ENCODE measurements around the gene SDF4. TPM values are rescaled to one million over a fixed set of nuclear protein-coding genes. Genes with fewer than 3 reads are reported as not detected.
A peak's percentile ranks its signal among the peaks of the same experiment; 100 is the strongest.
"Not testable (repeated sequence)": the region's sequence is repeated elsewhere in the genome, so short reads cannot be mapped to it uniquely, and the experiment has no call there.

SDF4 gene
- total RNA-seq, 2 experiments from 2014 or later: 108 to 128 TPM

- Mint-ChIP-seq H3K4me3 (no peak overlapping the region), H3K27me3 (peaks cover 5% of the 10 kb centered on the region), H3K36me3 (ENCODE audit: low read depth) (no peaks in the 10 kb centered on the region), H3K9me3 (ENCODE audit: low read depth) (no peaks in the 10 kb centered on the region), H3K4me1 (peaks cover 7% of the 10 kb centered on the region), H3K27ac (no peak overlapping the region)
- DNase-seq: no peak
- intact Hi-C loops (cut with DNase I, micrococcal nuclease): no loop called here
- POLR2A ChIA-PET: no interaction called here
- CTCF ChIA-PET: interaction anchor here (1.0 kb wide), 1 partner anchor 17 kb away, joined by 4 read pairs; no protein-coding TSS in a partner anchor
- no peak for ATAC-seq
Observed at GRCh38 chr1:1178794-1179331, 52.9 kb downstream of the SDF4 start.

- Mint-ChIP-seq H3K9me3 (ENCODE audit: low read depth) (no peaks in the 10 kb centered on the region), H3K27ac (no peak overlapping the region), H3K4me1 (peaks cover 13% of the 10 kb centered on the region), H3K4me3 (no peak overlapping the region), H3K27me3 (peaks cover 3% of the 10 kb centered on the region), H3K36me3 (ENCODE audit: low read depth) (no peaks in the 10 kb centered on the region)
- DNase-seq: no peak
- ChIA-PET CTCF (no interaction called here), POLR2A (no interaction called here)
- intact Hi-C loops (cut with DNase I, micrococcal nuclease): no loop called here
- no peak for ATAC-seq
Observed at GRCh38 chr1:1177452-1178206, 54.2 kb downstream of the SDF4 start.

GRCh38 chr1:1176931-1177330 is 54.9 kb downstream of the SDF4 start:
- H3K4me3 Mint-ChIP-seq: no peak overlapping the region
- no peak for ATAC-seq
- H3K27ac Mint-ChIP-seq: no peak overlapping the region
- H3K36me3 Mint-ChIP-seq (ENCODE audit: low read depth): no peaks in the 10 kb centered on the region
- ChIA-PET CTCF (no interaction called here), POLR2A (no interaction called here)
- peaks cover 18% of the 10 kb centered on the region for H3K4me1 Mint-ChIP-seq
- H3K27me3 Mint-ChIP-seq: peaks cover 3% of the 10 kb centered on the region
- H3K9me3 Mint-ChIP-seq (ENCODE audit: low read depth): no peaks in the 10 kb centered on the region
- intact Hi-C loops (cut with DNase I, micrococcal nuclease): no loop called here
- DNase-seq: no peak

GRCh38 chr1:1176063-1176761 is 55.6 kb downstream of the SDF4 start:
- H3K4me3 Mint-ChIP-seq; DNase-seq; ATAC-seq; H3K36me3 Mint-ChIP-seq (ENCODE audit: low read depth); H3K27ac Mint-ChIP-seq; CTCF ChIA-PET; POLR2A ChIA-PET; H3K27me3 Mint-ChIP-seq; H3K9me3 Mint-ChIP-seq (ENCODE audit: low read depth); intact Hi-C loops (cut with DNase I, micrococcal nuclease): not testable (repeated sequence)
- H3K4me1 Mint-ChIP-seq: peaks cover 19% of the 10 kb centered on the region

- ChIA-PET POLR2A (no interaction called here), CTCF (interaction anchor here (0.6 kb wide), 1 partner anchor 59 kb away, joined by 4 read pairs; the partner anchor contains the start of gene C1orf159)
- H3K4me1 Mint-ChIP-seq: peaks cover 19% of the 10 kb centered on the region
- H3K27ac Mint-ChIP-seq: no peak overlapping the region
- ATAC-seq: no peak
- no peak overlapping the region for H3K4me3 Mint-ChIP-seq
- no peaks in the 10 kb centered on the region for H3K36me3 Mint-ChIP-seq (ENCODE audit: low read depth)
- peaks cover 3% of the 10 kb centered on the region for H3K27me3 Mint-ChIP-seq
- DNase-seq: no peak
- intact Hi-C loops (cut with DNase I, micrococcal nuclease): no loop called here
- H3K9me3 Mint-ChIP-seq (ENCODE audit: low read depth): no peaks in the 10 kb centered on the region
Observed at GRCh38 chr1:1175221-1176062, 56.4 kb downstream of the SDF4 start.

GRCh38 chr1:1173793-1174415 is 57.9 kb downstream of the SDF4 start, which contains the start of gene TTLL10:
Gene TTLL10 (plus strand): TSS chr1:1173880. CDS start chr1:1179216, 5,336 bp downstream.
- intact Hi-C loops (cut with DNase I, micrococcal nuclease): no loop called here
- no peak within 1 kb of the TSS for H3K27ac Mint-ChIP-seq
- H3K27me3 Mint-ChIP-seq: peaks cover 8% of the 10 kb centered on the region
- POLR2A ChIA-PET: interaction anchor here (0.5 to 0.6 kb wide), 2 partner anchors 14 to 16 kb away, joined by 3 to 6 read pairs; no protein-coding TSS in a partner anchor
- CTCF ChIA-PET: interaction anchor here (0.7 kb wide), 1 partner anchor 603 kb away, joined by 4 read pairs; no protein-coding TSS in a partner anchor
- H3K4me3 Mint-ChIP-seq: no peak within 1 kb of the TSS
- H3K36me3 Mint-ChIP-seq (ENCODE audit: low read depth): no peaks in the 10 kb centered on the region
- peak; percentile 65 for DNase-seq
- H3K9me3 Mint-ChIP-seq (ENCODE audit: low read depth): no peaks in the 10 kb centered on the region
- peaks cover 22% of the 10 kb centered on the region for H3K4me1 Mint-ChIP-seq
- peak; percentile 60 for ATAC-seq

GRCh38 chr1:1173061-1173792 is 58.6 kb downstream of the SDF4 start:
- DNase-seq (no peak), ATAC-seq (peak; percentile 11)
- Mint-ChIP-seq H3K4me1 (peaks cover 22% of the 10 kb centered on the region), H3K36me3 (ENCODE audit: low read depth) (no peaks in the 10 kb centered on the region), H3K4me3 (no peak overlapping the region), H3K27me3 (peaks cover 8% of the 10 kb centered on the region), H3K27ac (no peak overlapping the region), H3K9me3 (ENCODE audit: low read depth) (no peaks in the 10 kb centered on the region)
- intact Hi-C loops (cut with DNase I, micrococcal nuclease): no loop called here
- POLR2A ChIA-PET: interaction anchor here (0.6 kb wide), 1 partner anchor 15 kb away, joined by 3 read pairs; no protein-coding TSS in a partner anchor
- CTCF ChIA-PET: interaction anchor here (0.6 kb wide), 1 partner anchor 71 kb away, joined by 3 read pairs; no protein-coding TSS in a partner anchor

GRCh38 chr1:1171546-1172340 is 60.1 kb downstream of the SDF4 start:
- ATAC-seq (peak; percentile 64), DNase-seq (peak; percentile 55)
- no peaks in the 10 kb centered on the region for H3K36me3 Mint-ChIP-seq (ENCODE audit: low read depth)
- H3K9me3 Mint-ChIP-seq (ENCODE audit: low read depth): no peaks in the 10 kb centered on the region
- H3K27me3 Mint-ChIP-seq: peaks cover 4% of the 10 kb centered on the region
- ChIA-PET CTCF (interaction anchor here (0.6 to 0.9 kb wide), 2 partner anchors 19 to 29 kb away, joined by 3 read pairs; no protein-coding TSS in a partner anchor), POLR2A (interaction anchor here (0.5 to 0.6 kb wide), 2 partner anchors 16 to 51 kb away, joined by 5 to 6 read pairs; no protein-coding TSS in a partner anchor)
- no peak overlapping the region for H3K27ac Mint-ChIP-seq
- peaks cover 22% of the 10 kb centered on the region for H3K4me1 Mint-ChIP-seq
- no peak overlapping the region for H3K4me3 Mint-ChIP-seq
- intact Hi-C loops (cut with DNase I, micrococcal nuclease): no loop called here

- intact Hi-C loops (cut with DNase I, micrococcal nuclease): no loop called here
- Mint-ChIP-seq H3K4me3 (no peak overlapping the region), H3K27me3 (peaks cover 4% of the 10 kb centered on the region), H3K27ac (no peak overlapping the region), H3K9me3 (ENCODE audit: low read depth) (no peaks in the 10 kb centered on the region), H3K4me1 (peaks cover 22% of the 10 kb centered on the region), H3K36me3 (ENCODE audit: low read depth) (no peaks in the 10 kb centered on the region)
- ATAC-seq (no peak), DNase-seq (no peak)
- ChIA-PET POLR2A (interaction anchor here (0.5 kb wide), 1 partner anchor 16 kb away, joined by 5 read pairs; no protein-coding TSS in a partner anchor), CTCF (interaction anchor here (0.9 kb wide), 1 partner anchor 29 kb away, joined by 3 read pairs; no protein-coding TSS in a partner anchor)
Observed at GRCh38 chr1:1171161-1171545, 60.6 kb downstream of the SDF4 start.
